ENCODE data around the gene TNP1. TPM values are rescaled to one million over a fixed set of nuclear protein-coding genes. Genes with fewer than 3 reads are reported as not detected.

Gene TNP1
- total RNA-seq, 1 donor = not detected

DNA sequence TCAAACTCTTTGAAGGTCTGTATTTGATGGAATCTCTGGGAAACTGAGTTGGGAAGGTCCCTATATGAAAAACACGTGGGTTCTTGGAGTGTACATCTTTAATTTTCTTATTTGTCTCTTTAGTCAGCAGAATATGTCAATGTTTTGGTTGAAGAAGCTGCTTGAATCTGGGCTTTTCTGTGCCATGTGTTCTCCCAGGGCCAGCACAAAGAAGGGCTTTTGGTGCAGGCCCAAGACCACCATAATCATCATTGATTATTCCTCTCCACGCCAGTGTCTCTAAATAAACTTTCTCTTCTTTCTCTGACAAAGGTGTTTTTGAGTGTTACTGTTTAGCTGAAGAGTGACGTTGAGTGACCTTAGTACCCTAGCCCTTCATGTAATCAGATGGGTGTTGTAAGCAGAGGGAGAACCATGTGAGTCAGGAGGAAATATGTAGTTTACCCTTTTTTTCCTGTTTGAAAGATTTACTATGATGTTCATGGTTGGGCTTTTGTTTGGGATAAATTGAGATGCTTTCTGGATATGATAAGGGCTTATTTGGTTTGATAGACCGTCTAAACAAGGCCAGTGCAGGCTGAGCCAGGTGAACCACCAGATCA is 11.6 kb upstream of the TNP1 start:
- no peak for DNase-seq (ENCODE audit: low read depth)
- no peak overlapping the region for H3K4me3 ChIP-seq (ENCODE audit: low read depth, low read length)

DNA sequence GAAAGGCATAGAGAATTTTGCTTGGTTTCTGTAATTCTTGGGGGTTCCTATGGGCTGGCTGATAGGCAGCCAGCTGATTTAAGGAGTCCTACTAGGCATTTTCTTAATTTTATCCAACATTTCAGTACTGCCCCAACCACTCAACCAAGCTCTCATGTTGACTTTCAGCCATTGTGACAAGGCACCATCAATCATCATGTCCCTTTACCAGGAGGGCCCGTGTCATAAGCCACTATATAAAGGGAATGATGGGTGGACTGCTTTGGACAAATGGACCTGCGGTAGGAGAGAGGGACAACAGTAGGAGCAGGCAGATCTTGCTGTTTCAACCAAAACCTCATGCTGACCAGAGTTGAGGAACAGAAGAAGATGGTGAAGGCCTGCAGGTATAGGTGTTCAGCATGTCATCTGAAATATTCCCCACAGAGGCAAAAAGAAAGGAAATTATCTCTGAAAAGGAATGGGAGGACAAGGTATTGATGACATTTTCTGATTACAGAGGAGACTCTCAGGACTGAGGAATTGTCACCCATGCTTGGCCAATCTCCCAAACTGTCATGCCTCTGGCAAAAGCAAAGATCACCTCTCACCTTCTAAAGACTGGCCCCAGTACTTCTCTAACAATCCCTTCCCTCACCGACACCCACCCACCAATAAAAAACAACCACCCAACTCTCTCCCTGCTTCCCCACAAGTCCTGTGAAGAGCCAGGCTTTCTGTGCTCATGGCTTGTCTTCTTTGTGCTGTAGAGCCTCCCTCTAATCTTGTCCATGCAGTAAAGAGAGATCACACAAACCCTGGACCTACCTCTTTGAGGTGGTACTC is 10.9 kb upstream of the TNP1 start:
- H3K4me3 ChIP-seq (ENCODE audit: low read depth, low read length) = no peak overlapping the region
- TF ChIP-seq, protein P1, sequence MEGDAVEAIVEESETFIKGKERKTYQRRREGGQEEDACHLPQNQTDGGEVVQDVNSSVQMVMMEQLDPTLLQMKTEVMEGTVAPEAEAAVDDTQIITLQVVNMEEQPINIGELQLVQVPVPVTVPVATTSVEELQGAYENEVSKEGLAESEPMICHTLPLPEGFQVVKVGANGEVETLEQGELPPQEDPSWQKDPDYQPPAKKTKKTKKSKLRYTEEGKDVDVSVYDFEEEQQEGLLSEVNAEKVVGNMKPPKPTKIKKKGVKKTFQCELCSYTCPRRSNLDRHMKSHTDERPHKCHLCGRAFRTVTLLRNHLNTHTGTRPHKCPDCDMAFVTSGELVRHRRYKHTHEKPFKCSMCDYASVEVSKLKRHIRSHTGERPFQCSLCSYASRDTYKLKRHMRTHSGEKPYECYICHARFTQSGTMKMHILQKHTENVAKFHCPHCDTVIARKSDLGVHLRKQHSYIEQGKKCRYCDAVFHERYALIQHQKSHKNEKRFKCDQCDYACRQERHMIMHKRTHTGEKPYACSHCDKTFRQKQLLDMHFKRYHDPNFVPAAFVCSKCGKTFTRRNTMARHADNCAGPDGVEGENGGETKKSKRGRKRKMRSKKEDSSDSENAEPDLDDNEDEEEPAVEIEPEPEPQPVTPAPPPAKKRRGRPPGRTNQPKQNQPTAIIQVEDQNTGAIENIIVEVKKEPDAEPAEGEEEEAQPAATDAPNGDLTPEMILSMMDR (IDR thresholded peaks at IDR 0.05; ENCODE audit: insufficient read depth, low read length) = no peak
- DNase-seq (ENCODE audit: low read depth) = no peak

More for the DNA sequence above, 11.6 kb upstream of the TNP1 start:
- TF ChIP-seq, protein P1 (IDR thresholded peaks at IDR 0.05; ENCODE audit: insufficient read depth, low read length) = no peak

DNA sequence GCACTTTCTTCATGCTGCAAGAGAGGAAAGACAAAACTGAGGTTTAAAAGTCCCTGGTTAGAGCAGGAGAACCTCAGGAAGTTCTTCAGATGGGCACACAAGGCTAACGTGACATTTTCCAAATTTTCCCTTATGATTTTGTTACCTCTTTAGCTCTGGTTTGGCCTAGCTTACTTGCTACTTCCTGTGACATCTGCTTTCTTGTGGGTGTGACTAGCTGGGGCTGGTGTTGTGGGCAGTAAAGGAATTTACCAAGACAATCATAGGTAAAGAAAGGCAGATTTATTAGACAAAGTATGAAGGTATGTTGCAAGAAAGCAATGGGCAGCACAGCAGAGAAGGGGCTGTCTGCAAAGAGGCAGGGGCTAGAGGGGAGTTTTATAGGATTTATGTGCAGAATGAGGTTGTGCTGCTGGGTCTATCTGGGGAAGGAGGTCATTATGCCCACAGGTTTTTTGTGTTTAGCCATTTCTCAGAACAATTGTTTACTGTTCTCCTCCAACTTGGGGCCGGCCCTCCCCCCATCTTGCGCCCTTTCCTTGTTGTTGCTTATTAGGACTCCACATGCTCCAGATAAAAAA is 6.7 kb upstream of the TNP1 start:
- DNase-seq (ENCODE audit: low read depth) = no peak
- TF ChIP-seq, protein P1 (IDR thresholded peaks at IDR 0.05; ENCODE audit: insufficient read depth, low read length) = no peak
- no peak overlapping the region for H3K4me3 ChIP-seq (ENCODE audit: low read depth, low read length)

DNA sequence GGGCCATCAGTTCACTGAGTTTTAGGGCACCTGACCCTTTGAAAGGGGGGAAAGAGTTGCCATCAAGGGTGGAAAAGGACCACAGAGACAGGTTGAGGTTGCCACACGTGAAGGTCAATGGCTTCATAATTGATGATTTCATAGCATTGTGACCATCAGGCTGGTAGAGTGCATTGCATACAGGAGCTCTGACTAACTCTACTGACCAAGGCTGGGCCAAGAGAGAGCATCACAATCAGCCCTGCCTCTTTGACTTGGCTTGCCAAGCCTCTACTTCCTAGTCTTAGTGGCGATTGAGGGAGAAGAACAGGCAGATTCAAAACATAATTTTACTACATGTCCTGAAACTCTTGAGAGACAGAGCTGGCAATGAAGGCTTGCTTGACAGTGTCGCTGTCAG is 5.8 kb upstream of the TNP1 start:
- no peak overlapping the region for H3K4me3 ChIP-seq (ENCODE audit: low read depth, low read length)
- TF ChIP-seq, protein P1 (IDR thresholded peaks at IDR 0.05; ENCODE audit: insufficient read depth, low read length) = no peak

DNA sequence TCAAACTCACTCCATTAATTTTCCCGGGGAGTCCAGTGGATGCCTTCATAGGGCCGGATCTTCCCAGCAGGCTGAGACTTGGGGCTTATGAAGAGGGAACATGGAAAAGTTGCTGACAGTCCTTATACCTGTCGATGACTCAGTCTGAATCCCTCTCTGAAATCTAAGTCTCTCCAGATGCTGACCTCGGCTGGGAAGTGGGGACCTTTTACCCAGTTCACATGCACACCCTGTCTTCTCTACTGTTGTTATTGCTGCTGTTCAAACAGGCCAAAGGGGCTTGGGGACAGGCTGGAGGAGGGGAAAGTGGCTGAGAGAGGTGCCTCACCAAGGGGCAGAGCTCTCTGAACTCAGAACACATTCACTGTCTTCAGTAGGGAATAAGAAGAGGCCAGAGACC is 4.1 kb upstream of the TNP1 start:
- H3K4me3 ChIP-seq (ENCODE audit: low read depth, low read length) = no peak overlapping the region
- no peak for DNase-seq (ENCODE audit: low read depth)
- TF ChIP-seq, protein P1 (IDR thresholded peaks at IDR 0.05; ENCODE audit: insufficient read depth, low read length) = no peak

More for the DNA sequence above, 5.8 kb upstream of the TNP1 start:
- no peak for DNase-seq (ENCODE audit: low read depth)

DNA sequence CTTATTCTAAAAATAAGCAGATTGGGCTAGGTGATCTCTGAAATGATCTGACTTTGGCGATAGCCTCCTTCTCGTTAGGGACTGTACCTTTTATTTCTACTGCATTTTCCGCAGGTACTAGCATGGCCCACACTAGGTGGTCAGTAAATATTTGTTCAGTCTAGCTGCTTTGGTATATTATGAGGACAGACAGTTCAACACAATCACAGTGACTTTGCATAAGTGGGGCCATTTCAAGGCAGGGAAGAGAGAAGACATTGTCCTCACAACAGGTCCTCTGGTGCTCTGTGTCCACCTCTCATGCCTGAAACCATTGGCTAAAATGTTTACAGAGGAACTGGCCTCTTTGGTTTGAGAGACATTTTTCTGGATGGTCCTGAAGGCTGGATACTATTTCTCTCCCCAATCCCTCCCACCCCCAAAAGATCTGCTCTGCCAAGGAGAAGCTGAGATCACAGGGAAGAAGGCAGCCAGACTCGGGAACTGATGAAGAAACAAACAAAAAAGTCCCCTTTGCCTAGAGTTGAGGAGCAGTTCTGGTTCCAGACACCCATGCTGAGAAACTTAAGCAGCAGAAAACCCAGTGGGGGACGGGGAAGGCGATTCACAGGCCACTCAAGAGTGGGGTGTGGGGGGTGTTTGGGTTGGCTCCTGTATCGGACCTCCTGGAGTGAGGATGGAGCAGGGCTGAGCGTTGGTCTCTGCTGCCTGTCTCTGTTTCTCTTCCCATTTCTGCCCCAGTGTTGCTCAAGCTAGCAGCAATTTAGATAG is 2.9 kb upstream of the TNP1 start:
- TF ChIP-seq, protein P1 (IDR thresholded peaks at IDR 0.05; ENCODE audit: insufficient read depth, low read length) = no peak
- no peak overlapping the region for H3K4me3 ChIP-seq (ENCODE audit: low read depth, low read length)

More for the DNA sequence above, 2.9 kb upstream of the TNP1 start:
- no peak for DNase-seq (ENCODE audit: low read depth)
